ENCODE results near the gene CHST11.

DNA sequence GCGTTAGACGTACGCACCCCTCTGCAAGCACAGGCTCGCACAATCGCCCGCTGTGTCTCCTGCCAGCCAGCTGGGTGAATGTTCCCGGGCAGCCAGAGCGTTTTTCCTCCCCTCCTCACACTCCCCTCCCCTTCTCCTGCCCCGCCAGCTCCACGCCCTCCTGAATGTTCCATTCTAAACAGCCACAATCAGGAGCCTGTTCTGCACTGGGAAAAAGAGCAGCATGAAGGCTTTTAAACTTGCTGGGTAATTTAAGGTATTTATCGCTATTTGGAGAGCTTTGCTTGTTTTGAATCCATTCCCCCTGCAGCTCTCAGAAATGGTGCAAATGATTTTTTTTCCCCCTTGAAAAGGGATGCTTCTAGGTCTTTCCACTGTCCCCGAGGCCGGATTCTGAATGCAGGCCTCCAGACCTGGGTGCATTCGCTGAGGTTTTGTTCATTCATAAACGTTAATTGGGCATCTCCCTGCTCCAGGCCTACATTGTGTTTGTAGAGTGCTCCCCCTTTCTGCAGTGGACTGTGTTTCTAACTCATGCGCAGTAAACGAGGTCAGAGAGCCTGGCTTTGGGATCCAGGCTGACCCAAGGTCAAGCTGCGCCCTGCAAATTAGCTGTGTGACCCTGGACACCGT lies 212.5 kb downstream of the CHST11 start:
- TF ChIP-seq, protein P1, sequence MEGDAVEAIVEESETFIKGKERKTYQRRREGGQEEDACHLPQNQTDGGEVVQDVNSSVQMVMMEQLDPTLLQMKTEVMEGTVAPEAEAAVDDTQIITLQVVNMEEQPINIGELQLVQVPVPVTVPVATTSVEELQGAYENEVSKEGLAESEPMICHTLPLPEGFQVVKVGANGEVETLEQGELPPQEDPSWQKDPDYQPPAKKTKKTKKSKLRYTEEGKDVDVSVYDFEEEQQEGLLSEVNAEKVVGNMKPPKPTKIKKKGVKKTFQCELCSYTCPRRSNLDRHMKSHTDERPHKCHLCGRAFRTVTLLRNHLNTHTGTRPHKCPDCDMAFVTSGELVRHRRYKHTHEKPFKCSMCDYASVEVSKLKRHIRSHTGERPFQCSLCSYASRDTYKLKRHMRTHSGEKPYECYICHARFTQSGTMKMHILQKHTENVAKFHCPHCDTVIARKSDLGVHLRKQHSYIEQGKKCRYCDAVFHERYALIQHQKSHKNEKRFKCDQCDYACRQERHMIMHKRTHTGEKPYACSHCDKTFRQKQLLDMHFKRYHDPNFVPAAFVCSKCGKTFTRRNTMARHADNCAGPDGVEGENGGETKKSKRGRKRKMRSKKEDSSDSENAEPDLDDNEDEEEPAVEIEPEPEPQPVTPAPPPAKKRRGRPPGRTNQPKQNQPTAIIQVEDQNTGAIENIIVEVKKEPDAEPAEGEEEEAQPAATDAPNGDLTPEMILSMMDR (optimal IDR thresholded peaks at IDR 0.05 in 1 of 3, IDR thresholded peaks at IDR 0.05 in 1 of 3, conservative IDR thresholded peaks at IDR 0.05 in 1 of 3; ENCODE audit: extremely low read depth in 1 of 3, insufficient read depth in 2 of 3, low read length in 3 of 3): peak in 2 of 3 experiments; percentile 10 to 33
- TF ChIP-seq EZH2 (IDR thresholded peaks at IDR 0.05; ENCODE audit: low read length): no peak
